ENCODE data around the gene LMBR1L.

GRCh38 chr12:49154221-49154620, 43.6 kb upstream of the LMBR1L start:
- no peak for TF ChIP-seq POLR2AphosphoS5 (IDR thresholded peaks at IDR 0.05; ENCODE audit: low read depth, low read length)
- no peak for TF ChIP-seq TAF1 (IDR thresholded peaks at IDR 0.05; ENCODE audit: borderline replicate concordance, insufficient read depth, low read length)
- TF ChIP-seq, protein P1, sequence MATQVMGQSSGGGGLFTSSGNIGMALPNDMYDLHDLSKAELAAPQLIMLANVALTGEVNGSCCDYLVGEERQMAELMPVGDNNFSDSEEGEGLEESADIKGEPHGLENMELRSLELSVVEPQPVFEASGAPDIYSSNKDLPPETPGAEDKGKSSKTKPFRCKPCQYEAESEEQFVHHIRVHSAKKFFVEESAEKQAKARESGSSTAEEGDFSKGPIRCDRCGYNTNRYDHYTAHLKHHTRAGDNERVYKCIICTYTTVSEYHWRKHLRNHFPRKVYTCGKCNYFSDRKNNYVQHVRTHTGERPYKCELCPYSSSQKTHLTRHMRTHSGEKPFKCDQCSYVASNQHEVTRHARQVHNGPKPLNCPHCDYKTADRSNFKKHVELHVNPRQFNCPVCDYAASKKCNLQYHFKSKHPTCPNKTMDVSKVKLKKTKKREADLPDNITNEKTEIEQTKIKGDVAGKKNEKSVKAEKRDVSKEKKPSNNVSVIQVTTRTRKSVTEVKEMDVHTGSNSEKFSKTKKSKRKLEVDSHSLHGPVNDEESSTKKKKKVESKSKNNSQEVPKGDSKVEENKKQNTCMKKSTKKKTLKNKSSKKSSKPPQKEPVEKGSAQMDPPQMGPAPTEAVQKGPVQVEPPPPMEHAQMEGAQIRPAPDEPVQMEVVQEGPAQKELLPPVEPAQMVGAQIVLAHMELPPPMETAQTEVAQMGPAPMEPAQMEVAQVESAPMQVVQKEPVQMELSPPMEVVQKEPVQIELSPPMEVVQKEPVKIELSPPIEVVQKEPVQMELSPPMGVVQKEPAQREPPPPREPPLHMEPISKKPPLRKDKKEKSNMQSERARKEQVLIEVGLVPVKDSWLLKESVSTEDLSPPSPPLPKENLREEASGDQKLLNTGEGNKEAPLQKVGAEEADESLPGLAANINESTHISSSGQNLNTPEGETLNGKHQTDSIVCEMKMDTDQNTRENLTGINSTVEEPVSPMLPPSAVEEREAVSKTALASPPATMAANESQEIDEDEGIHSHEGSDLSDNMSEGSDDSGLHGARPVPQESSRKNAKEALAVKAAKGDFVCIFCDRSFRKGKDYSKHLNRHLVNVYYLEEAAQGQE (IDR thresholded peaks at IDR 0.05; ENCODE audit: insufficient read depth in 1 of 2, low read depth in 2 of 2, low read length in 2 of 2) = no peak
- TF ChIP-seq SIN3A (IDR thresholded peaks at IDR 0.05; ENCODE audit: borderline replicate concordance, insufficient read depth, low read length) = no peak
- no peak for TF ChIP-seq FOXP2 (optimal IDR thresholded peaks at IDR 0.05; ENCODE audit: borderline replicate concordance, extremely low read depth, extremely low read length, insufficient read depth)

Measured in PFSK-1 (cell line).